GM10847 (cell line): Measurements from ENCODE around the gene PRM2.

Experiments
- POLR2A ChIP-seq: IDR thresholded peaks from 2 replicates; pipeline ENCODE4 v1.6.1; 2011; ENCODE audit not compliant: insufficient read length; ENCODE audit errors: extremely low read depth

PRM2 gene

DNA sequence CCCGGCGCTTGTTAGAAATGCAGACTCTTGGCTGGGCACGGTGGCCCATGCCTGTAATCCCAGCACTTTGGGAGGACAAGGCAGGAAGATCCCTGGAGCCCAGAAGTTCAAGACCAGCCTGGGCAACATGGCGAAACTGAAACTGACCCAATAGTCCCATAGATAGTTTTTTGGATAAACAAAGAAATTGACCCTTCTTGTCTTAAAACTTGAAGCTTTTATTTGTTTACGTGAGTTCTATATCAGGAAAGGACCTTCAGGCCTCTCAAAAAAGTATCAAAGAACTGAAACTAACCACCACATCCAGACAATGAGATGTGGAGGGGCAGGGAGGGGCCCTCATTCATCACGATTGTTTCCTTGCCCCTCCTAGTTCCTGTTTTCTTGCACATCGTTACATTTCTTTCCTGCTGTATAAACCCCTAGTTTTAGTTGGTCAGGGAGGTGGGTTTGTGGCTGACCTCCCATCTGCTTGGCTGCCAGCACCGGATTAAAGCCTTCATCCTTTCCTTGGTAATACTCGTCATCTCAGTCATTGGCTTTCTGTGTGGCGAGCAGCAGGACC is 34.8 kb upstream of the PRM2 start:
- no peak for TF ChIP-seq POLR2A

DNA sequence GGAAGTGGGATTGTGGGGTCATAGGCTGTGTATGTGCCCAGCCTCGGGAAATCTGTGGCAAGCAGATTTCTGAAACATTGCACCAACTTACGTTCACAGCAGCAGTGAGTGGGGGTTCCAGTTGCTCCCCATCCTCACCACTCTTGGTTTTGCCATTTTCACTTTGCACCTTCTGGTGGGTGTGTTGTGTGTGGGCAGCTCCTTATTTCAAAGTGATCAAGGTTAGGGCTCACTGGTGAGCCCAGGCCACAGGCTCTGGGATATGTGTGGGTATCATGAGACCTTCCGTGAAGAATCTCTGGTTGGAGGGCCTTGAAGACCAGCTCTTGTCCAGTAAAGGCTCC is 34.3 kb upstream of the PRM2 start:
- no peak for TF ChIP-seq POLR2A

DNA sequence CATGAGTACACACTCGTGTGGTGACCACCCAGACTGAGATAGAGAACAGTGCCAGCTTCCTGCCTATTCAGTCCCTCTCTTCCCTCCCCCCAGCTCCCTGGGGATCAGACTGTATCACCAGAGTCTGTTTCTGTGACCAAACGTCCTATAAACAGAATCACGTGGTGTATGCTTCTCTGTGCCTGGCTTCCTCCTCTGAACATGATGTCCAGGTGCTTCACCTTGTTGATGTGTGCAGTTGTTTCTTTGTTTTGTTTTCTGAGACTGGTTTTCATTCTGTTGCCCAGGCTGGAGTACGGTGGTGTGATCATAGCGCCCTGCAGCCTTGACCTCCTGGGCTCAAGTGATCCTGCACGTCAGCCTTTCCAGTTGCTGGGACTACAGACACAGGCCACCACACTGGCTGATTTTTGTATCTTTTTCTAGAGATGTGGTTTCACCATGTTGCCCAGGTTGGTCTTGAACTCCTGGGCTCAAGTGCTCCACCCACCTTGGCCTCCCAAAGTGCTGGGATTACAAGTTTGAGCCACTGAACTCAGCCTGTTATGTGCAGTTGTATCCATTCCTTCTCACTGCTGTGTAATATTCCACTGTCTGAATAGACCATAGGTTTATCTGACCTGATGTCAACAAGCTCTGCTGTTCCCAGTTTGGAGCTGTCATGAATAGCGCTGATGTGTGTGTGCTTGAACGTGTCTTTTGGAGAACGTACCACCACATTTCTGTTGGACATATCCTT is 33.8 kb upstream of the PRM2 start:
- no peak for TF ChIP-seq POLR2A

DNA sequence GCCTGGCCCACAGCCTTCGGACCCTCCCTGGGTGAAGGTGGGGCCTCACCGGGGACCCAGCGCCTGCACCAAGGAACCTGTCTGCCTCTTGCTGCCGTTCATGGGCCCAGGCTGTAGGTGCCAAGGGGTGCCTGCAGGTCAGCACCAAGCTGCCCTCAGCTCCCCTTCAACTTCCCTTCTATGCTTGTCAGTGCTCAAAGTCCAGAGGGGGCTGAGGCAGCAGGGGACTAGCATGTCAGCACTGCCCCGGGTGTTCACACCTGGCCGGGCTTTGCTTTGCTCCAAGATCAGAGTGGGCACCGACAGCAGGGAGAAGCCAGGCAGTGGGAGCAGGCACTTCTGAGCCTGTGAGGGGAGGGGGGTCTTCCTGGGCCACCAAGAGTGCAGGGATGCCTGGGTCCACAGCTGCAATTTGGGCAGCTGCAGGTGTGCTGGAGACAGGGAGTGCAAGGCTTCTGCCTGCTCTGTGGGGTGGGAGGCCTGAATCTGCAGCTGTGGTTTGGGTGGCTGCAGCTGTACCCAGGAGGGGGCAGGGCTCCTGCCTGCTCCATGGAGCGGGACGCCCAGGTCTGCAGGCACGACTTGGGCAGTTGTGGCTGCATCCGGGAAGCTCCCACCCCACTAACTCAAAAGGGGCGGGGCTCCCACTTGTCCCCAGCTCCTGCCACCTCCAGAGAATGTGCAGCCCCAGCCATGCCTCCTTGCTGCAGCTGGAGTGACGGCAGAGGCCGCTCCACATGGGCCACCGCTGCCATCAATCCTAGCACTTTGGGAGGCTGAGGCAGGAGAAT is 32.4 kb upstream of the PRM2 start:
- no peak for TF ChIP-seq POLR2A

DNA sequence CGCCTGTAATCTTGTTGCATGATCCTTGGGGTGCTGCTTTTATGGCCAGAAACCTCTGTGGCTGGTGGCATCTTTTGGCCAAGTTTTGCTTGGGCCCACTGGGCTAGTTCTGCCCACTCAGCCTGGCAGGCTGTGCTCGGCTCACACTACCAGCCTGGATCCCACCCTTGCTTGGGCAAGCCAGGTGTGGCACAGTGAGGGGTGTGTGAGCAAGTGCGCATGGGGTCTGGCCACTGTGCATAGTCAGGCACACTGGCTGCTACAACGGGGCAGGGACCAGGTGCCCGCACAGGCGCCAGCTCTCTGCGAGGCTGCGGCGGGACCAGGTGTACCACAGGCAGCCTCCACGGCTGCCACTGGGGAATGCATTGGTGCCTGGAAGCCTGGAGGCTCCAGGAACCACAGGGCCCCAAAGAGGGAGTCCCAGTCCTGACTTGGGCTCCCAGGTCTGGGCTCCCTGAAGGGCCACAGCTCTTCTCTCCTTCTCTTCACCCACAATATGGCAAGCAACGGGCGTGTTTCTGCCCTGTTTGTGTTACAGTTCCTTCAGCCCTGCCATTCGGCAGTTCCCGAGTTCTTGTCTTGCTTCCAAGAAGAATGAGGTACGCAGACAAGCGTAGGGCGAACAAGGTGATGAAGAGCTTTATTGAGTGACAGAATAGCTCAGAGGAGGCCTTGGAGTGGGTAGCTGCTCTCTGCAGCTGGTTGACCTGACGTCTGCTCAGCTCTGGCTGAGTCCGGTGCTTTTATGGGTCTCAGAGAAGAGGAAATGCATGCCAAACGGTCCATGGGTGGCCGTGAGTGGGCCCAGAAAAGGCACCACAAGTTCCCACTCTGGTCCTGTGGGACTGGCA is 31.6 kb upstream of the PRM2 start:
- no peak for TF ChIP-seq POLR2A

DNA sequence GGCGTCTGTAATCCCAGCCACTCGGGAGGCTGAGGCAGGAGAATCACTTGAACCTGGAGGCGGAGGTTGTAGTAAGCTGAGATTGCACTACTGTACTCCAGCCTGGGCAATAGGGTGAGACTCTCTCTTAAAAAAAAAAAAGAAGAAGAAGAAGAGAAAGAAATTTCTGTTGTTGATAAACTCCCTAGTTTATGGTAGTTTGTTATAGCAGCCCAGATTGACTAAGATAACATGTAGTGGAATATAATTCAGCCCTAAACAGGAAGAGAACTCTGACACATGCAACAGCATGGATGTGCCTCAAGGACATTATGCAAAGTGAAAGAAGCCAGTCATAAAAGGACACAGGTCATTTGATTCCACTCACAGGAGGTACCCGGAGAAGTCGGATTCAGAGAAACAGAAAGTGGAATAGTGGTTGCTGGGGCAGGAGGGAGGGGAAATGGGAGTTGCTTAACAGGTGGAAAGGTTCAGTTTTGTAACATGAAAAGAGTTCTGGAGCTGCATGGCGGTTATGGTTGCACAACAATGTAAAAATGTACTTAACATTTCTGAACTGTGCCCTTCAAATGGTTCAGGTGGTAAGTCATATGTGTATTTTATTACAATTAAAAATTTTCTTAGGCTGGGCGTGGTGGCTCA is 30.8 kb upstream of the PRM2 start:
- no peak for TF ChIP-seq POLR2A

DNA sequence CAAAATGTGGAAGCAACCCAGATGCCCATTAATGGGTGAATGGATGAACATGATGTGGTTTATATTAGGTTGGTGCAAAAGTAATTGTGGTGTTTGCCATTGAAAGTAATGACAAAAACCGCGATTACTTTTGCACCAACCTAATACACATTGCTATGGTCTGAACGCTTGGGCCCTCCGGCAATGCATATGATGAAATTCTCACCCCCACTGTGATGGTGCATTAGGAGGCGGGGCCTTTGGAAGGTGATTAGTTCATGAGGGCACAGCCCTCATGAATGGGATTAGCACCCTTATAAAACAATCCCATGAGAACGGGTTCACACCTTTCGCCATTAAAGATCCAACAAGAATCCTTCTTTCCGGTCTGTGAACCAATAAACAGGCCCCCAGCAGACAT is 30.1 kb upstream of the PRM2 start:
- no peak for TF ChIP-seq POLR2A

DNA sequence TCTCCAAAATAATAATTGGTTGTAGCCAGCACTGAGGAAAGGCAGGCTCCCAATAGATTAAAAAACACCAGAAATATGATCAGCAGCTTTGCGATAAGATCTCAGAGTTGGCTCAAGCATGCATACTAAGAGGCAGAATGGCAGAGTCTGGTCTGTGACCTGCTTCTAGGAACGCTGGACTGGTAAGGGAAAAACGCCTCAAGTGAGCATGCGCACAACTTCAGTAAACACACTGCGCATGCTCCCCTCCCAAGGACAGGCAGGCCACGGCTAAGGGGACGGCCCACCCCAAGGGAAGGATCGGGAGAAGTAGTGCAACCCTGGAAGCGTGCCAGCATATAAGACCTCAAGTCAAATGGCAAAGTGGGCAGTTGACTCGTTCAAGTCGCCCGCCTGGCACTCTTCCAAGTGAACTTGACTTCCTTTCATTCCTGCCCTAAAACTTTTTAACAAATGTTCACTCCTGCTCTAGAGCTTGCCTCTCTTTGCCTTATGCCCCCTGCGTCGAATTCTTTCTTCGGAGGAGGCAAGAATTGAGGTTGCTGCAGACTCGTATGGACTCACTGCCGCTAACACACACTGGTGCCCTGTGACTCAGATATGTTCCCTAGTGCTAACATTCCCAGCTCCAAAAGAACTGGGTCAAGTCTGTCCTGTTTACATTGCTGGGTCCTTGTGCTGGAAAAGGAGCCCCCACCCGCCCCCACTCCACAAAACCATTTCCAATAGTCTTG is 27.3 kb upstream of the PRM2 start:
- TF ChIP-seq POLR2A: no peak

DNA sequence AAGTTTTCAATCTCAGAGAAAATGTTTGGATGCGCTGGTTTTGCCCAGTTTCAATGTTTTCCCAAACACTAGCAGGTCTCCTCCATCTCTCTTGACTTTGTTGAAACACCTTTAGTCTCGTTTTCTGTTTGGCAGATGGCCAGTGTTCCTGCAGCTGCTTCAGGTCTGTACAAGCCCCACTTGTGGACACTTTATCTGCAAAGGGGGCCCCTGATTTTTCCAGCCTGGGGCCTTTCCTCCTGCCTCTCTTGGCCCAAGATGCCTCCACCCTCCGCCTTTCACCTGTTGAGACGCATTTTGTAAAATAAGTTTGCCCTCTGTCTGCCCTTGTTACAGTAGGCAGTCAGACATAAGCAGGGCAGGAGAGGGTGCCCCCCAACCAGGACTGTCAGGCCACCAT is 26.7 kb upstream of the PRM2 start:
- no peak for TF ChIP-seq POLR2A

DNA sequence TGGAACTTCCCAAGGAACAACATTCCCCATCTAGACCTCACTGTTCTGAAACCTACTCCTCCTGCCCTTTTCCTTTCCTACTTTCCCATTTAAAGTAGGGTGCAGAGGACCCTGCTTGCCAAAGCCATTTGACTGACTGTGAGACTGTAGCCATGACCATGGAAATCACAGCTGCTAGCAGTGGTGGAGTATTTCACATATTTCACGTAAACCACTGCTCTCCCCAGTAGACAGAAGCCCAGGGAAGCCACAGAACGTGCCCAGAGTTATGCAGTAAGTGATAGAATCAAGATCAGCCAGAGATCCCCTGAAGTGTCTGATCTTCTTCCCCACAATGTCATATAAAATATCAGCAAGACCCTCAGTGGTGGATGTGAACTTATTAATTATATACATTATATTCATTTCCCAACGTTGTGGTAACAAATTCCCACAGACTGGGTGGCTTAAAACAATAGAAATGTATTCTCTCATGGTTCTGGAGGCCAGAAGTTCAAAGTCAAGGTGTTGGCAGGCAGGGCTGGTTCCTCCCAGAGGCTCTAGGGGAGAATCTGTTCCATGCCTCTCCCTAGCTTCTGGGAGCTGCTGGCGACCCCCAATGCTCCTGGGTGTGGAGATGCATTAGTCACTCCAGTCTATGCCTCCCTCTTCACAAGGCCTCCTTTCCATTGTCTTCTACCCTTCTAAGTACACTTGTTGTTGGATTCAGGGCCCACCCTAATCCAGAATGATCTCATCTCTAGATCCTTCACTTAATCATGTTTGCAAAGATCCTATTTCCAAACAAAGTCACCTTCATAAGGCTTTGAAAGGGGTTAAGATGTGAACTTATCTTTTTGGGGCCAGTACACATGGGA is 25.6 kb upstream of the PRM2 start:
- TF ChIP-seq POLR2A: no peak

DNA sequence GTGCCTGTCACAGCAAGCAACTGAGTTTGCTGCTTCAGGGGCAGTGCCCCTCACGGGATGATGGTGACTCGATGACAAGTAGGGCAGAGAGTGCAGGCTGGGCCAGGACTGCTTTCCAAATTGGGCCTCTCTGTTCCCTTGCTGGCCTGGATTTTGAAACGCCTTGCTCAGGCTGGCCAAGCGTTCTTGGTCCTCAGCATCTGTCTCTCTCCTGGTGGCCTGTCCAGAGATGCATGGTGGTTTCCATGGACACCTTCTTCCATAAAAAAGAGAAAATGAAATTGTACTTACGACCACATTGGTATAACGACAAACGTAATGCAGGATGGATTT is 24.2 kb upstream of the PRM2 start:
- TF ChIP-seq POLR2A: no peak

DNA sequence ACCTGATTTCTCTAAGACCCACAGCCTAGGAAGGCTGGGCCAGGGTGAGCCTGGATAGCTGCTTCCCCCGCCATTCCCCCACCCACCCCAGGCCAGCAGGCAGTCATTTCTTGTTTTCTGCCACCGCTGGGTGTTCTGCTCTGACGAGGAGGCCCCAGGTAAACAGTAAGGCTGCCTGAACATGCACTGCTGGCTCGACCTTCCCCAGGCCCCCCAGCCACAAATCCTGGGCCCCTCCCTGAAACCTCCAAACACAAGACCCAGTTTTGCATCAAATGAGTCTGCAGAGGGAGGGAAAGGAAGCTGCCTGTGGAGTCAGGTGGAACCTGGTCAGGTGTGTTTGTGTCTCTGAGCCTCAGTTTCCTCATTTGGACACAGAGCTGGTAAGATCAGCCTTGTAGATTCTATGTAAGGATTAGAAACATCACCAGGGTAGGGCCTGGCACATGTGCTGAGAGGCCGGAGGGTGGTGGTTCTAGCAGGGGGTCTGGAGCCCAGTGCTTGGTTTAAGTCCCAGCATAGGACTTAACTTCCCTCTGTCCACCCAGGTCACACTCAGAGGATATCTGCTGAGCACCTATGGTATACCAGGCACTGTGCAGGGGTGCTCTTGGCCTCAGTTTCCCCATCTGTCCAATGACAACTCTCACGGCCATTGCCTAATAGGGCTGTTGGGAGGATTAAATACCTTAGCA is 23.7 kb upstream of the PRM2 start:
- no peak for TF ChIP-seq POLR2A

DNA sequence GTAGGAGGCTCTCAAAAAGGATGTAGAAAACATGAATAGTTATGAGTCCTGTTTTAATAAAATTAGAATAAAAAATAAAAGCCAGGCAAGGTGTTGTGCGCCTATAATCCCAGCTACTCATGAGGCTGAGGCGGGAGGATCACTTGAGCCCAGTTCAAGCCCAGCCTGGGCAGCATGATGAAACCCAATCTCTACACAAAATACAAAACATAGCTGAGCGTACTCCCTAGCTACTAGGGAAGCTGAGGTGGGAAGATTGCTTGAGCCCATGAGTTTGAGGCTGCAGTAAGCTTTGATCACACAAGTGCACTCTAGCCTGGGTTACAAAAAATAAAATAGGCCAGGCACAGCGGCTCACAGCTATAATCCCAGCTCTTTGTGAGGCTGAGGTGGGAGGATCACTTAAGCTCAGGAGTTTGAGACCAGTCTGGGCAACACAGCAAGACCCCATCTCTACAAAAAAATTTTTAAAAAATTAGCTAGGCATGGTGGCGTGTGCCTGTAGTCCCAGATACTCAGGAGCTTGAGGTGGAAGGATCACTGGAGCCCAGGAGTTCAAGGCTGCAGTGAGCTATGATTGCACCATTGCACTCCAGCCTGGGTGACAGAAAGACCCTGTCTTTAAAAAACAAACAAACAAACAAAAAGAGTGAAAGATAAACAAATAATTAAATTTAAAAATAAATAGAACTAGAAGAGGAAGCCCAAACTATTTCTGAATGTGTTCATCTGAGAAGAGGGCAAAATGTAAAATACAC is 22.0 kb upstream of the PRM2 start:
- TF ChIP-seq POLR2A: no peak
